Osteoblast (primary cell): Measurements from ENCODE around the gene COQ3. TPM values are rescaled to one million over a fixed set of nuclear protein-coding genes. Genes with fewer than 3 reads are reported as not detected.
A peak's percentile ranks its signal among the peaks of the same experiment; 100 is the strongest.

ENCODE experiments used
- DNase-seq: peaks from one replicate; pipeline ENCODE4 v3.0.0; 2011; ENCODE audit warnings: low spot score, mixed read lengths; ENCODE audit not compliant: insufficient read length; ENCODE audit errors: missing footprints
- H2AFZ ChIP-seq: 2 replicates; pipeline ENCODE4 v1.6.0; 2011; ENCODE audit warnings: mild to moderate bottlenecking, low read length
- H3K27ac ChIP-seq: 2 replicates; pipeline ENCODE4 v1.5.1; 2011; ENCODE audit warnings: mild to moderate bottlenecking, low read depth, low read length, moderate library complexity
- H3K27me3 ChIP-seq: 2 replicates; pipeline ENCODE4 v1.6.0; 2012; ENCODE audit warnings: mild to moderate bottlenecking, control low read depth, inconsistent platforms, low read length, moderate library complexity; ENCODE audit not compliant: insufficient read depth
- H3K36me3 ChIP-seq: 2 replicates; pipeline ENCODE4 v1.5.1; 2011; ENCODE audit warnings: mild to moderate bottlenecking, low read length, control low read depth, moderate library complexity; ENCODE audit not compliant: insufficient read depth
- H3K4me1 ChIP-seq: 2 replicates; pipeline ENCODE4 v1.5.1; 2011; ENCODE audit warnings: mild to moderate bottlenecking, low read length, control low read depth, moderate library complexity; ENCODE audit not compliant: insufficient read depth
- H3K4me2 ChIP-seq: 2 replicates; pipeline ENCODE4 v1.6.0; 2011; ENCODE audit warnings: mild to moderate bottlenecking, low read length; ENCODE audit not compliant: insufficient read depth
- H3K4me3 ChIP-seq: fragments of 200-600 bp; sonication (generic); 3 replicates; pipeline ENCODE4 v1.5.1; 2012; ENCODE audit warnings: mild to moderate bottlenecking, low read length, inconsistent platforms; ENCODE audit not compliant: insufficient read depth
- H3K79me2 ChIP-seq: 2 replicates; pipeline ENCODE4 v1.6.0; 2012; ENCODE audit warnings: mild to moderate bottlenecking, low read length, control low read depth, inconsistent platforms; ENCODE audit not compliant: insufficient read depth
- H3K9me3 ChIP-seq: 2 replicates; pipeline ENCODE4 v1.5.1; 2011; ENCODE audit warnings: low read depth, low read length, control low read depth
- H4K20me1 ChIP-seq: 2 replicates; pipeline ENCODE4 v1.6.0; 2012; ENCODE audit warnings: mild to moderate bottlenecking, low read length, control low read depth; ENCODE audit not compliant: insufficient read depth
- total RNA-seq: library from RNA; depleted of rRNA; stranded (reverse); fragments of >200 nt; gene quantifications from 2 replicates; pipeline ENCODE4 v1.2.3, GENCODE V29; 2012
- TF ChIP-seq, protein P1 (sequence below): IDR thresholded peaks from 2 replicates; pipeline ENCODE4 v1.5.1; 2011; ENCODE audit warnings: mild to moderate bottlenecking, low read depth, low read length, moderate library complexity; ENCODE audit errors: extremely low read depth

The COQ3 gene, protein sequence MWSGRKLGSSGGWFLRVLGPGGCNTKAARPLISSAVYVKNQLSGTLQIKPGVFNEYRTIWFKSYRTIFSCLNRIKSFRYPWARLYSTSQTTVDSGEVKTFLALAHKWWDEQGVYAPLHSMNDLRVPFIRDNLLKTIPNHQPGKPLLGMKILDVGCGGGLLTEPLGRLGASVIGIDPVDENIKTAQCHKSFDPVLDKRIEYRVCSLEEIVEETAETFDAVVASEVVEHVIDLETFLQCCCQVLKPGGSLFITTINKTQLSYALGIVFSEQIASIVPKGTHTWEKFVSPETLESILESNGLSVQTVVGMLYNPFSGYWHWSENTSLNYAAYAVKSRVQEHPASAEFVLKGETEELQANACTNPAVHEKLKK
- total RNA-seq, result 2.5 and 3.5 TPM in 2 replicates

DNA sequence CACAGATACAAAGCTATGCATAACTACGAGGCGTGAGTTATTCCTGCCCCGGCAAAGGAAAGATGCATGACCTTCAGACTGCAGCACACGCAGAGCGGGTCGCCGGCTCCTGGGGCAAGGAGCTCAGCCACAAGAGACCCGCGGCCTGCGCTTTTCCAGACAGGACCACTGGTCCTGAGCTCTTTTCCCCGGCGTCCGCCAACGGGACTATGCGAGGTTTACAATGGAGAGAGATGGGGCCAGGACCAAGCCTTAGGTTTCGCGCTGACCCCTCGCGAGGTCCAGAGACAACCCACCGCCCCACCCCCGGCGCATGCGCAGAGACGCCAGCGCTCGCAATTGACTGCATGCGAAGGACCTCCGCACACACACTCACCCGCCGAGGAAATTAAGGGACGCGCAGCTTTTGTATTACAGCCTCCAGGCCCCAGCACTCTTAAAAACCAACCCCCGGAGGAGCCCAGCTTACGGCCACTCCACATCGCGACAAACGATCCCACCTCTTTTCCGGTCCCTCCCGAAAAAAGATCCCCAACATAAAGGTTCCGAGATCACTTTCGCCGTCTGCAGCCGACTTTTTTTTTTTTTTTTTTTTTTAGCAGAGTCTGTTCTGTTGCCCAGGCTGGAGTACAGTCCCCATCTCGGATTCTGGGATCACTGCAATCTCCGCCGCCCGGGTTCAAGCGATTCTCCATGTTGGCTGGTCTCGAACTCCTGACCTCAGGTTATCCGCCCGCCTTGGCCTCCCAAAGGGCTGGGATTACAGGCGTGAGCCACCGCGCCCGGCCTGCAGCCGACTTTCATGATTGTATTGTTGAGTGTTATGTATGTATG, at the start of gene COQ3:
Gene COQ3, minus strand, starts transcription at position 498 of the 834 bp plus-strand sequence. Its CDS starts 16 bp downstream, at position 482.
- Histone ChIP-seq H3K27ac (peak within 1 kb of the TSS; percentile 81), H3K4me1 (peaks cover 7% of the 10 kb centered on the region), H3K27me3 (no peaks in the 10 kb centered on the region), H3K9me3 (no peaks in the 10 kb centered on the region), H3K36me3 (peaks cover 7% of the 10 kb centered on the region), H3K4me3 (peak within 1 kb of the TSS; percentile 84), H3K4me2 (peak within 1 kb of the TSS; percentile 90), H3K79me2 (no peaks in the 10 kb centered on the region), H2AFZ (peak within 1 kb of the TSS; percentile 89), H4K20me1 (no peaks in the 10 kb centered on the region)
- TF ChIP-seq, protein P1, sequence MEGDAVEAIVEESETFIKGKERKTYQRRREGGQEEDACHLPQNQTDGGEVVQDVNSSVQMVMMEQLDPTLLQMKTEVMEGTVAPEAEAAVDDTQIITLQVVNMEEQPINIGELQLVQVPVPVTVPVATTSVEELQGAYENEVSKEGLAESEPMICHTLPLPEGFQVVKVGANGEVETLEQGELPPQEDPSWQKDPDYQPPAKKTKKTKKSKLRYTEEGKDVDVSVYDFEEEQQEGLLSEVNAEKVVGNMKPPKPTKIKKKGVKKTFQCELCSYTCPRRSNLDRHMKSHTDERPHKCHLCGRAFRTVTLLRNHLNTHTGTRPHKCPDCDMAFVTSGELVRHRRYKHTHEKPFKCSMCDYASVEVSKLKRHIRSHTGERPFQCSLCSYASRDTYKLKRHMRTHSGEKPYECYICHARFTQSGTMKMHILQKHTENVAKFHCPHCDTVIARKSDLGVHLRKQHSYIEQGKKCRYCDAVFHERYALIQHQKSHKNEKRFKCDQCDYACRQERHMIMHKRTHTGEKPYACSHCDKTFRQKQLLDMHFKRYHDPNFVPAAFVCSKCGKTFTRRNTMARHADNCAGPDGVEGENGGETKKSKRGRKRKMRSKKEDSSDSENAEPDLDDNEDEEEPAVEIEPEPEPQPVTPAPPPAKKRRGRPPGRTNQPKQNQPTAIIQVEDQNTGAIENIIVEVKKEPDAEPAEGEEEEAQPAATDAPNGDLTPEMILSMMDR, result no peak
- peak; percentile 91 for DNase-seq

DNA sequence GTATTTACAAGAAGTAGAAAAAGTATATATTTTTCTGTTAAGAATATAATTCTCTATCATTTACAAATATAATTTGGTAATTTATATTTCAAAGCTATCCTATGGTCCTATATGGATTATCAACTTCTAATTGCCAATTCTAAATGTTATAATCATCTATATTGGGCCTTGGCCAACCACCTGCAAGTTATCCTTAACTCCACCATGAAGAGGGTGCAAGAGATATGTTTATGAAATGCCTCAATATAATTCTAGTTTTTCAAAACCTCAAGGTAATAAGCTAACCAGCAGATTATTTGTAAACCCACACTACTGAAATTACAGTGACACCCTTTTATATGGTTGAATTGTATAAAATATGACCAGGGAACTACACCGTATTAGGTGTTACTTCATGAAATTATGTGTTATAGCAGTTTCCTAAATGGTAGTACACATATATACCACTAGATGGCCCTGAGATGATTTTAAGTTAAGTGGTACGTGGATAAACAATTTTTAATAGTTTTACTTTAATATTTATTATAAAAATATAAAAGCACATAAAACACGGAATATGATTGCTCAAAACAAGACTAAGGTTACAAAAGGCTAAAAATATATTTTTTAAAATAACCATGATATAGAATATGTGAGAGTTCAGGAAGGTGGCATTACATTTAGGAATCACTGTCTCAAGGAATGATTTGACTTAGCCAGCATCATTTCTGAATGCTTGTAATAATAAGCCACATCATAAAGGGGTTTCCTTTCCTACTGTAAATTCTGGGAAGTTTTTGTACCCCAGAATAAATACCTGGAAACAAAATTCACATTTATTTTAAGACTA, 40.9 kb upstream of the COQ3 start:
- H3K36me3 ChIP-seq, result peaks cover 4% of the 10 kb centered on the region
- H3K27ac ChIP-seq, result no peak overlapping the region
- H3K9me3 ChIP-seq, result no peaks in the 10 kb centered on the region
- H3K4me3 ChIP-seq, result no peak overlapping the region
- DNase-seq, result peak; percentile 14
- no peaks in the 10 kb centered on the region for H3K79me2 ChIP-seq
- no peaks in the 10 kb centered on the region for H3K4me1 ChIP-seq
- no peaks in the 10 kb centered on the region for H3K27me3 ChIP-seq
- TF ChIP-seq, protein P1, result peak; percentile 69
- H2AFZ ChIP-seq, result no peak overlapping the region
- H3K4me2 ChIP-seq, result no peak overlapping the region
- H4K20me1 ChIP-seq, result no peaks in the 10 kb centered on the region

DNA sequence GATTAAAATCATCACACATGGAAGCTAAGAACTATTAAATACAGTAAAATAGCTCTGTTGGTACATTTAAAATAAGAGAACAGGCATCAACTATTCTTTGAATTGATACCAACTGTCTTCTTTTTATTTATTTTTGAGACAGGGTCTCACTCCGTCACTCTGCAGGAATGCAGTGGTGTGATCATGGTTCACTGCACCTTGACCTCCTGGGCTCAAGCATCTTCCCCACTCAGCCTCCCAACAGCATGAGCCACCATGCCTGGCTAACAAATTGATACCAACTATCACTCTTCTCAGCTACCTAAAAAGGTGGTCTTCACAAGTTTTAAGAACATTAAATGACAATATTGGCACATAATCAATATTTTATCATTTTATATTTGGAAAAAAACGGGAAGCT, 38.9 kb upstream of the COQ3 start:
- no peak for DNase-seq
- Histone ChIP-seq H3K9me3 (no peaks in the 10 kb centered on the region), H4K20me1 (no peaks in the 10 kb centered on the region), H2AFZ (no peak overlapping the region), H3K4me2 (no peak overlapping the region), H3K4me1 (no peaks in the 10 kb centered on the region), H3K4me3 (no peak overlapping the region), H3K79me2 (peaks cover 6% of the 10 kb centered on the region), H3K27ac (no peak overlapping the region), H3K36me3 (peaks cover 1% of the 10 kb centered on the region), H3K27me3 (no peaks in the 10 kb centered on the region)
- TF ChIP-seq, protein P1, result no peak
